Activated CD4-positive, alpha-beta T cell treated with anti-CD3 and anti-CD28 coated beads, Interleukin-10, Interleukin-2, amounts not matched to agents 100 ng/mL and 50 ng/mL, durations not matched to agents 16 hours and 8 hours (primary cell): ENCODE measurements around the gene ELMO2.

Experiments used
- DNase-seq: peaks from one replicate; pipeline ENCODE4 v3.0.0-alpha.2; 2020

ELMO2 gene

GRCh38 chr20:46366826-46367225, 39.6 kb downstream of the ELMO2 start:
- no peak for DNase-seq

- DNase-seq: no peak
These were observed 40.8 kb downstream of the ELMO2 start for GRCh38 chr20:46365487-46366220.

- DNase-seq: no peak
These were observed 41.5 kb downstream of the ELMO2 start for GRCh38 chr20:46364670-46365486.

GRCh38 chr20:46363874-46364669, 42.3 kb downstream of the ELMO2 start:
- peak; percentile 90 for DNase-seq

GRCh38 chr20:46362921-46363867, 43.2 kb downstream of the ELMO2 start:
- peak; percentile 15 for DNase-seq

- no peak for DNase-seq
These were observed 44.6 kb downstream of the ELMO2 start for GRCh38 chr20:46361811-46362210.

- peak; percentile 12 for DNase-seq
These were observed 45.0 kb downstream of the ELMO2 start for GRCh38 chr20:46361381-46361780.

GRCh38 chr20:46359233-46359751, 47.1 kb downstream of the ELMO2 start:
- DNase-seq: no peak

GRCh38 chr20:46358346-46359058, 47.9 kb downstream of the ELMO2 start:
- no peak for DNase-seq

GRCh38 chr20:46357030-46357514, 49.3 kb downstream of the ELMO2 start:
- DNase-seq: no peak

- DNase-seq: no peak
These were observed 50.0 kb downstream of the ELMO2 start for GRCh38 chr20:46356195-46357029.

- DNase-seq: no peak
These were observed 50.6 kb downstream of the ELMO2 start for GRCh38 chr20:46355778-46356177.

- no peak for DNase-seq
These were observed 51.3 kb downstream of the ELMO2 start for GRCh38 chr20:46354920-46355654.

- DNase-seq: no peak
These were observed 52.2 kb downstream of the ELMO2 start for GRCh38 chr20:46354207-46354555.

- DNase-seq: no peak
These were observed 52.8 kb downstream of the ELMO2 start for GRCh38 chr20:46353500-46354206.

- DNase-seq: no peak
These were observed 54.0 kb downstream of the ELMO2 start for GRCh38 chr20:46352370-46352938.

GRCh38 chr20:46351357-46352058, 54.9 kb downstream of the ELMO2 start:
- no peak for DNase-seq

GRCh38 chr20:46350986-46351267, 55.5 kb downstream of the ELMO2 start:
- no peak for DNase-seq
